ENCODE data around the gene ALDOB.

ALDOB gene

DNA sequence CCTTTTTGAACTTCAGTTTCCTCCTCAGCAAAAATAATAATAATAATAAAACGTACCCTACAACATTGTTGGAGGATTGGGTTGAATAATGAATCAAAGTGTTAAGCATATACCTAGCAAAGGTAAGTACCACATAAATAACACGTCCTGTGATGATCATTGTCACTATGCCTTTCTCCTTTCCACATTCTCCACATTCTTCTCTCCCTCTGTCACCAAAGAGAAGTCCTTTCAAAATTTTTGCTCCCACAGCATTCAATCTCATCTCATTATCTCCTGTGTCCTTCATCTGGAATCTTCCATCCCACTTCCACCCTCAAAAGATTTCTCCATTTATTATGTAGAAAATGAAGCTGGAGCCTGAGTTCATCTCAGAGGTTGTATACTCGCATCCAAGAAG, 7.2 kb upstream of the ALDOB start:
- Histone ChIP-seq H3K36me3 (no peaks in the 10 kb centered on the region), H3K27ac (no peak overlapping the region; the same call in 1 of the 2 replicates), H3K9me3 (ENCODE audit: severe bottlenecking) (no peaks in the 10 kb centered on the region), H3K27me3 (ENCODE audit: insufficient read depth, low read depth, severe bottlenecking) (no peaks in the 10 kb centered on the region), H3K4me3 (ENCODE audit: low read depth, low read length) (no peak overlapping the region)
- DNase-seq: no peak
- TF ChIP-seq, protein P1, sequence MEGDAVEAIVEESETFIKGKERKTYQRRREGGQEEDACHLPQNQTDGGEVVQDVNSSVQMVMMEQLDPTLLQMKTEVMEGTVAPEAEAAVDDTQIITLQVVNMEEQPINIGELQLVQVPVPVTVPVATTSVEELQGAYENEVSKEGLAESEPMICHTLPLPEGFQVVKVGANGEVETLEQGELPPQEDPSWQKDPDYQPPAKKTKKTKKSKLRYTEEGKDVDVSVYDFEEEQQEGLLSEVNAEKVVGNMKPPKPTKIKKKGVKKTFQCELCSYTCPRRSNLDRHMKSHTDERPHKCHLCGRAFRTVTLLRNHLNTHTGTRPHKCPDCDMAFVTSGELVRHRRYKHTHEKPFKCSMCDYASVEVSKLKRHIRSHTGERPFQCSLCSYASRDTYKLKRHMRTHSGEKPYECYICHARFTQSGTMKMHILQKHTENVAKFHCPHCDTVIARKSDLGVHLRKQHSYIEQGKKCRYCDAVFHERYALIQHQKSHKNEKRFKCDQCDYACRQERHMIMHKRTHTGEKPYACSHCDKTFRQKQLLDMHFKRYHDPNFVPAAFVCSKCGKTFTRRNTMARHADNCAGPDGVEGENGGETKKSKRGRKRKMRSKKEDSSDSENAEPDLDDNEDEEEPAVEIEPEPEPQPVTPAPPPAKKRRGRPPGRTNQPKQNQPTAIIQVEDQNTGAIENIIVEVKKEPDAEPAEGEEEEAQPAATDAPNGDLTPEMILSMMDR (IDR thresholded peaks at IDR 0.05; ENCODE audit: low read depth, low read length): no peak

DNA sequence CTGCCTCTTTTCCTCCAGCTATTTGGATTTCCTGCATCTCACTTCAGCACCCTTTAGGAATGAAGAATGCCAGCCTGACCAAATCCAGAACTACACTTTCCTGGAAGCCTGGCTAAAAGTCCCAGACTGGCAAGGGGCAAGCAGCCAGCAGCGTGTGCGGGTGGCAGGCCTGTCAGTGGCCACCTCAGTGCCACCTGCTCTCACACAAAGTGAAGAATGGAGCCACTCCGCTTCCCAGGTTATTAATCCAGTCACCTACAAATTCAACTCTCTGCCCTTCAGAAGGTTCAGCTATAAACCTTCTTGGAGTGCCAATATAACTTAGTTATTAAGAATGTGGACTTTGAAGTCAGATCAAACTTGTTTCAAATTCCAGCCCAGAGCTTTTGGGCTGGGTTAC, 6.7 kb upstream of the ALDOB start:
- no peak overlapping the region for H3K27ac ChIP-seq
- no peak overlapping the region for H3K4me3 ChIP-seq (ENCODE audit: low read depth, low read length)
- H3K36me3 ChIP-seq: no peaks in the 10 kb centered on the region
- no peaks in the 10 kb centered on the region for H3K27me3 ChIP-seq (ENCODE audit: insufficient read depth, low read depth, severe bottlenecking)
- no peaks in the 10 kb centered on the region for H3K9me3 ChIP-seq (ENCODE audit: severe bottlenecking)
- TF ChIP-seq, protein P1 (IDR thresholded peaks at IDR 0.05; ENCODE audit: low read depth, low read length): no peak
- no peak for DNase-seq

DNA sequence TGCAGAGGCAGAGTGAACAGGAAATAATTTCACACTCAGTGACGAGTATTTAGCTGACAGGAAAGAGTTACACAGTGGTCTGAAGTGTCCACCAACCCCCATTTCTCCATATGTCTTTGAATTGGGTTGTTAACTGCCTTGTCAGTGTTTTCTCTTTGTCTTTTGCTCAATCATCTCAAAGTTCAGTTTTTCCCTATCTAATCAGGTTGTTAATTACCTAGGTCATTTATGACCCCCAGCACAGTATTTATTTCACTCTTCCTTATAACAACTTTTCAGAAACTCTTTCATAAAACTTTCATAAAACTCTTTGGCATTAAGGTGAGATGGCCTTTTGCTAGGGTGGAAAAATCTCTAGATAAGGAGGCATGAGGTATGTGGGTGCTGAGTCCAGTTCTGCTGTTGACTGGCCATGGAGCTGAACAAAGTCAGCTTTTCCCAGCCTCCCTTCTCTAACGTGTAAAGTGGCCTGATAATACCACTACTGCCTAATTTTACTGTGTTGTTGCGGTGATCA, 5.2 kb upstream of the ALDOB start:
- Histone ChIP-seq H3K27me3 (ENCODE audit: insufficient read depth, low read depth, severe bottlenecking) (no peaks in the 10 kb centered on the region), H3K27ac (no peak overlapping the region), H3K9me3 (ENCODE audit: severe bottlenecking) (no peaks in the 10 kb centered on the region), H3K4me3 (ENCODE audit: low read depth, low read length) (no peak overlapping the region), H3K36me3 (no peaks in the 10 kb centered on the region)
- no peak for DNase-seq
- TF ChIP-seq, protein P1 (IDR thresholded peaks at IDR 0.05; ENCODE audit: low read depth, low read length): no peak

DNA sequence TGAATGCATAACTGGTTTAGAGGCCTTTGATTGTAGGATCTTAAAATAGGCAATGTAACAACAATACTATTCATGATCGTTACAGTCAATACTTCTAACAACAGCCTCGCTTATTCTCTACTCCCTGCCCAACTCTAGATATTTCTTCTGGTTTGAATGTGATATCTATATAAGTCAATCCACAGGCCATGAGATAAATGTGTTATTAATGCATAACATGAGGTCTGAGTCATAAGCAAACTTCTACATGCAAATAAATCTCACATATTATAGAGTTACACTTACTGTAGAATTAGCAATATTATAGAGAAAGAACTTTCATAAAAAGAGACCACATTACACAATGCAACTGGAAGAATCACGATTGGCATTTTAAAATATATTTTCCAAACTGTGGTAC, 2.9 kb upstream of the ALDOB start:
- no peaks in the 10 kb centered on the region for H3K36me3 ChIP-seq
- TF ChIP-seq, protein P1 (IDR thresholded peaks at IDR 0.05; ENCODE audit: low read depth, low read length): no peak
- no peak for DNase-seq
- no peak overlapping the region for H3K27ac ChIP-seq
- H3K9me3 ChIP-seq (ENCODE audit: severe bottlenecking): no peaks in the 10 kb centered on the region
- no peaks in the 10 kb centered on the region for H3K27me3 ChIP-seq (ENCODE audit: insufficient read depth, low read depth, severe bottlenecking)
- H3K4me3 ChIP-seq (ENCODE audit: low read depth, low read length): no peak overlapping the region

DNA sequence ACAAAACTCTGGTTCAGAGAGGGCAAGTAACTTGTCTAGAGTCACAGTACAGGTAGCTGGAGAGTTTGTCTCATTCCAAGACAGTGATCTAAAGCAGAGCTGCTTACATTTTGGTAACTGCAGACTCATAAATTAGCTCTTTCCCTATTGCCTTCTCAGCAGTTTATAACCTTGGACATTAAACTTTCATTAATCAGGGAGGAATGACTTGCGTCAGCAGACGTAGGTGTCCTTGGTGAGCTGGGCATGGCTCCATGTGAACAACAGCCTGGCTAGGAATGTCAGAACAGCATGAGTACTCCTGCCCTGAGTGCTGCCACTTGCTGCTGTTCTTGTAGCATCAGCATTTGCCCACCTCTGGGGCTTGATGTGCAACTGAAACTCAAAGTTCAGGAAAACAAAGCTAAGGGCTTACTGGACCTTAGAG, 2.2 kb upstream of the ALDOB start:
- no peaks in the 10 kb centered on the region for H3K36me3 ChIP-seq
- H3K27ac ChIP-seq: no peak overlapping the region
- no peaks in the 10 kb centered on the region for H3K27me3 ChIP-seq (ENCODE audit: insufficient read depth, low read depth, severe bottlenecking)
- TF ChIP-seq, protein P1 (IDR thresholded peaks at IDR 0.05; ENCODE audit: low read depth, low read length): no peak
- DNase-seq: no peak
- no peak overlapping the region for H3K4me3 ChIP-seq (ENCODE audit: low read depth, low read length)
- no peaks in the 10 kb centered on the region for H3K9me3 ChIP-seq (ENCODE audit: severe bottlenecking)

DNA sequence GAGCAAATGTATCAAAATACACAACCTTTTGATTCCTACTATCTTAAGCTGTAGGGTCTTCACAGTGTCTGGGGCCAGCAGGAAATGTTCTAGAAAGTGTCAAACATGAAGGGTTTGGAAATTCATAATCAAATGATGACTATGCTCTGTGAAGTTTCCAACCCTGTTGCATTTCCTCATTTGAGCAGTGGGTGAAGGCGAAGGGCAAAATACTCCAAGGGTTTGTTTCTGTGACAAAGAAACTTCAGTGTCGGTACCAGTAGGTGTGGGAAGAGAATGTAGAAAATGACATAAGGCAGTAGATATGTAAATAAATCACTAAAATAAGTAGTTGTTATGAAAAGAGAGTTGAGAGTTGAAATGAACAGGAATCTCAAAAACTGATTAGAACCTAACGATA, 576 bp downstream of the ALDOB start:
- H3K36me3 ChIP-seq: no peaks in the 10 kb centered on the region
- H3K27me3 ChIP-seq (ENCODE audit: insufficient read depth, low read depth, severe bottlenecking): no peaks in the 10 kb centered on the region
- no peak overlapping the region for H3K4me3 ChIP-seq (ENCODE audit: low read depth, low read length)
- H3K9me3 ChIP-seq (ENCODE audit: severe bottlenecking): no peaks in the 10 kb centered on the region
- H3K27ac ChIP-seq: no peak overlapping the region
- DNase-seq: no peak
- TF ChIP-seq, protein P1 (IDR thresholded peaks at IDR 0.05; ENCODE audit: low read depth, low read length): no peak
